Adipose tissue (tissue), 3 donors: ENCODE results near the gene MBD2. TPM values are rescaled to one million over a fixed set of nuclear protein-coding genes. Genes with fewer than 3 reads are reported as not detected.
"Not testable (repeated sequence)": the region's sequence is repeated elsewhere in the genome, so short reads cannot be mapped to it uniquely, and the experiment has no call there.

Experiments
- H3K27ac ChIP-seq: one replicate; pipeline ENCODE4 v1.5.1; 2013; ENCODE audit warnings: low read depth, low read length
- WGBS, 3 donors: extraction: QIAGEN DNeasy Blood & Tissue Kit; methylation state at CpG; one replicate each; pipeline ENCODE4 v1.1.7; 2013; 5-methylcytosine and 5-hydroxymethylcytosine counted together
- polyA plus RNA-seq, 3 donors: library from polyadenylated mRNA; stranded (reverse); fragments of 200-250 nt; gene quantifications; one replicate each; pipeline ENCODE4 v1.2.3, GENCODE V29; 2013
- donor health status: healthy with polysubstance abuse.
- donor health status: Bipolar disorder and iron deficiency.
- donor health status: healthy.

The MBD2 gene
- polyA plus RNA-seq, 3 donors, result 25.2 to 39.3 (median 32.5) TPM

- WGBS, 3 donors, result 67 to 73% (median 70%) methylated on average over 9 of the region's 9 CpGs
- H3K27ac ChIP-seq, result no peak overlapping the region
These were observed 96.6 kb downstream of the MBD2 start for GRCh38 chr18:54127759-54128378.

- H3K27ac ChIP-seq, result no peak overlapping the region
- 58 to 77% (median 67%) methylated on average over 3 of the region's 3 CpGs for WGBS, 3 donors
These were observed 99.0 kb downstream of the MBD2 start for GRCh38 chr18:54125429-54125828.

- H3K27ac ChIP-seq, result not testable (repeated sequence)
- 58 to 76% (median 72%) methylated on average over 4 of the region's 4 CpGs for WGBS, 3 donors
These were observed 100.6 kb downstream of the MBD2 start for GRCh38 chr18:54123720-54124440.

GRCh38 chr18:54119524-54120019 is 104.9 kb downstream of the MBD2 start:
- 18 to 23% (median 19%) methylated on average over 6 of the region's 6 CpGs for WGBS, 3 donors
- H3K27ac ChIP-seq, result no peak overlapping the region

GRCh38 chr18:54117853-54118773 is 106.4 kb downstream of the MBD2 start:
- no peak overlapping the region for H3K27ac ChIP-seq
- 48 to 71% (median 65%) methylated on average over 9 of the region's 9 CpGs for WGBS, 3 donors

GRCh38 chr18:54116541-54117257 is 107.8 kb downstream of the MBD2 start:
- WGBS, 3 donors, result 74 to 83% (median 81%) methylated on average over 3 of the region's 3 CpGs
- no peak overlapping the region for H3K27ac ChIP-seq

GRCh38 chr18:54112356-54112755 is 112.1 kb downstream of the MBD2 start:
- 82 to 86% (median 82%) methylated on average over 1 of the region's 1 CpG for WGBS, 3 donors
- H3K27ac ChIP-seq, result no peak overlapping the region

GRCh38 chr18:54109131-54109683 is 115.3 kb downstream of the MBD2 start:
- 82 to 90% (median 89%) methylated on average over 3 of the region's 3 CpGs for WGBS, 3 donors
- no peak overlapping the region for H3K27ac ChIP-seq

- WGBS, 3 donors, result 73 to 91% (median 82%) methylated on average over 1 of the region's 1 CpG
- H3K27ac ChIP-seq, result no peak overlapping the region
These were observed 122.3 kb downstream of the MBD2 start for GRCh38 chr18:54102123-54102522.

Other genes starting within 250 kb of the MBD2 start
- 10 to 100 TPM in 2 of 3 donors, 1 to 10 TPM in 1; 7.7 to 23.1 (median 10.8) TPM for gene POLI, start 44.8 kb upstream of the MBD2 start, polyA plus RNA-seq
- not detected for gene STARD6, start 133.2 kb upstream of the MBD2 start, polyA plus RNA-seq
- gene C18orf54, start 133.2 kb upstream of the MBD2 start, polyA plus RNA-seq, result 1 to 10 TPM in 1 of 3 donors, under 1 TPM in 2; 0.25 to 1.5 (median 0.27) TPM